HEK293 (cell line): Measurements from ENCODE around the gene MRPL9.

Experiments used
- CTCF ChIA-PET: fragments of 350-600 bp; formaldehyde crosslinking; extraction: SDS; loops from one replicate; lab custom pipeline; 2021; ENCODE audit warnings: antibody characterized with exemption; lab: Yijun Ruan, JAX
- POLR2A ChIA-PET: fragments of 300-600 bp; formaldehyde crosslinking; extraction: SDS; loops from one replicate; lab custom pipeline; 2020; ENCODE audit warnings: antibody characterized with exemption, inconsistent platforms; lab: Yijun Ruan, JAX
- H3K27ac ChIP-seq: fragments of 200-500 bp; sonication (Bioruptor generic); 2 replicates; pipeline ENCODE4 v1.5.1; 2014; ENCODE audit warnings: low read depth, low read length, control low read depth, inconsistent platforms; ENCODE audit errors: extremely low read depth
- H3K36me3 ChIP-seq, 2 experiments: fragments of 200-500 bp in 1 of 2; sonication (Bioruptor generic) in 1 of 2; 1 replicate in 1 of 2; 2 replicates in 1 of 2; pipeline ENCODE4 v1.5.1; 2014 to 2017; ENCODE audit warnings: inconsistent platforms in 2 of 2, low read length in 2 of 2; ENCODE audit not compliant: control insufficient read depth in 2 of 2, insufficient read depth in 1 of 2
- H3K4me1 ChIP-seq: fragments of 200-500 bp; sonication (Bioruptor generic); 2 replicates; pipeline ENCODE4 v1.5.1; 2014; ENCODE audit warnings: mild to moderate bottlenecking, low read length, inconsistent platforms; ENCODE audit not compliant: control insufficient read depth, insufficient read depth
- H3K4me3 ChIP-seq: 2 replicates; pipeline ENCODE4 v1.5.1; 2011; ENCODE audit warnings: low read depth, mild to moderate bottlenecking, control low read depth, low read length, moderate library complexity
- H3K9me3 ChIP-seq: fragments of 200-500 bp; sonication (Bioruptor generic); 2 replicates; pipeline ENCODE4 v1.5.1; 2014; ENCODE audit warnings: low read depth, low read length, inconsistent platforms; ENCODE audit not compliant: control insufficient read depth, insufficient read depth
- GFI1B ChIP-seq: fragments of 450-650 bp; formaldehyde crosslinking; IDR thresholded peaks from 2 replicates; pipeline ENCODE4 v1.5.1; 2016; ENCODE audit warnings: missing biosample characterization, missing genetic modification characterization
- PRDM2 ChIP-seq: fragments of 450-650 bp; formaldehyde crosslinking; IDR thresholded peaks from 2 replicates; pipeline ENCODE4 v1.5.1; 2016; ENCODE audit warnings: missing biosample characterization, missing genetic modification characterization, borderline replicate concordance
- YY1 ChIP-seq: fragments of 450-650 bp; formaldehyde crosslinking; IDR thresholded peaks from 2 replicates; pipeline ENCODE4 v1.5.1; 2018; ENCODE audit warnings: missing biosample characterization, missing genetic modification characterization
- ZBTB8A ChIP-seq: fragments of 450-650 bp; formaldehyde crosslinking; IDR thresholded peaks from 2 replicates; pipeline ENCODE4 v1.5.1; 2016; ENCODE audit warnings: missing biosample characterization, missing genetic modification characterization
- ZNF121 ChIP-seq: fragments of 450-650 bp; formaldehyde crosslinking; IDR thresholded peaks from 2 replicates; pipeline ENCODE4 v1.5.1; 2016; ENCODE audit warnings: missing biosample characterization, missing genetic modification characterization
- ZNF132 ChIP-seq: fragments of 450-650 bp; formaldehyde crosslinking; IDR thresholded peaks from 2 replicates; pipeline ENCODE4 v1.5.1; 2017; ENCODE audit warnings: missing biosample characterization, missing genetic modification characterization, borderline replicate concordance
- ZNF146 ChIP-seq: fragments of 450-650 bp; formaldehyde crosslinking; IDR thresholded peaks from 2 replicates; pipeline ENCODE4 v1.5.1; 2016; ENCODE audit warnings: missing biosample characterization, missing genetic modification characterization
- ZNF202 ChIP-seq: fragments of 450-650 bp; formaldehyde crosslinking; IDR thresholded peaks from 2 replicates; pipeline ENCODE4 v1.5.1; 2016; ENCODE audit warnings: missing biosample characterization, missing genetic modification characterization, borderline replicate concordance
- ZNF354C ChIP-seq: fragments of 450-650 bp; formaldehyde crosslinking; IDR thresholded peaks from 2 replicates; pipeline ENCODE4 v1.5.1; 2016; ENCODE audit warnings: missing biosample characterization, missing genetic modification characterization, low read depth, borderline replicate concordance
- ZNF404 ChIP-seq: fragments of 450-650 bp; formaldehyde crosslinking; IDR thresholded peaks from 2 replicates; pipeline ENCODE4 v1.5.1; 2017; ENCODE audit warnings: missing biosample characterization, missing genetic modification characterization
- ZNF548 ChIP-seq: fragments of 450-650 bp; formaldehyde crosslinking; IDR thresholded peaks from 2 replicates; pipeline ENCODE4 v1.5.1; 2016; ENCODE audit warnings: missing biosample characterization, missing genetic modification characterization
- ZNF596 ChIP-seq: fragments of 450-650 bp; IDR thresholded peaks from 2 replicates; pipeline ENCODE4 v1.5.0; 2018; ENCODE audit warnings: missing biosample characterization, mild to moderate bottlenecking, missing genetic modification characterization, moderate library complexity
- ZNF701 ChIP-seq: fragments of 450-650 bp; formaldehyde crosslinking; IDR thresholded peaks from 2 replicates; pipeline ENCODE4 v1.5.1; 2016; ENCODE audit warnings: missing biosample characterization, missing genetic modification characterization
- ZNF707 ChIP-seq: fragments of 450-650 bp; formaldehyde crosslinking; IDR thresholded peaks from 2 replicates; pipeline ENCODE4 v1.5.1; 2016; ENCODE audit warnings: missing biosample characterization, missing genetic modification characterization
- ZNF768 ChIP-seq: fragments of 450-650 bp; formaldehyde crosslinking; IDR thresholded peaks from 2 replicates; pipeline ENCODE4 v1.5.1; 2018; ENCODE audit warnings: missing biosample characterization, mild to moderate bottlenecking, missing genetic modification characterization
- ZNF791 ChIP-seq: fragments of 450-650 bp; formaldehyde crosslinking; IDR thresholded peaks from 2 replicates; pipeline ENCODE4 v1.5.1; 2016; ENCODE audit warnings: missing biosample characterization, missing genetic modification characterization
- ZNF843 ChIP-seq: fragments of 450-650 bp; formaldehyde crosslinking; IDR thresholded peaks from 2 replicates; pipeline ENCODE4 v1.5.1; 2016; ENCODE audit warnings: missing biosample characterization, missing genetic modification characterization
- TF ChIP-seq, protein P1 (sequence below): fragments of 450-650 bp; formaldehyde crosslinking; IDR thresholded peaks from 2 replicates; pipeline ENCODE4 v1.5.1; 2016; ENCODE audit warnings: missing biosample characterization, missing genetic modification characterization, low read depth

The MRPL9 gene

DNA sequence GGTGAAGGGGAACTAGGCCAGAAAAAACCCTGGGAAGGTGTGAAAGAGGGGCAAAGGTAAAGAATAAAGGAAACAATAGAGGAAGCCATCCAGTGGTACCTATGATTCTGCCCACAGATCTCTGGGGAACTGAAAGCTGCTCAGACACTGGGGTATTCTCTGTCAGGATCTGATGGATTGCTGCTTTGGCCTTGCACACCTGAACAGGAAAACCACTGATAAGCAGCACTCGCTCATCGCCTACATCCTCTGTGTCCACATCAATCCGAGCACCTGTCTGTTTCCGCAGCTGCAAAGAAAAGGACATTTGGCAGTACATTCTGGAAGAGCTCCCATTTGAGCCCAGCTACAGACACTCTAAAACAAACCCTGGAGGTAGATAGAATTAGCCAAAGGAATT, 16.6 kb upstream of the MRPL9 start:
- TF ChIP-seq ZNF707 (tag by site-specific recombination) = no peak
- TF ChIP-seq ZNF791 (tag by site-specific recombination) = no peak
- no peak for TF ChIP-seq ZNF701
- TF ChIP-seq ZNF596 (tag by site-specific recombination) = no peak
- no peak for TF ChIP-seq ZNF146 (tag by site-specific recombination)
- TF ChIP-seq ZBTB8A (tag by site-specific recombination) = no peak
- TF ChIP-seq ZNF354C (tag by site-specific recombination) = no peak
- TF ChIP-seq ZNF768 = no peak
- TF ChIP-seq ZNF843 (tag by site-specific recombination) = no peak
- no peak for TF ChIP-seq PRDM2 (tag by site-specific recombination)
- TF ChIP-seq GFI1B (tag by site-specific recombination) = no peak
- TF ChIP-seq, protein P1, sequence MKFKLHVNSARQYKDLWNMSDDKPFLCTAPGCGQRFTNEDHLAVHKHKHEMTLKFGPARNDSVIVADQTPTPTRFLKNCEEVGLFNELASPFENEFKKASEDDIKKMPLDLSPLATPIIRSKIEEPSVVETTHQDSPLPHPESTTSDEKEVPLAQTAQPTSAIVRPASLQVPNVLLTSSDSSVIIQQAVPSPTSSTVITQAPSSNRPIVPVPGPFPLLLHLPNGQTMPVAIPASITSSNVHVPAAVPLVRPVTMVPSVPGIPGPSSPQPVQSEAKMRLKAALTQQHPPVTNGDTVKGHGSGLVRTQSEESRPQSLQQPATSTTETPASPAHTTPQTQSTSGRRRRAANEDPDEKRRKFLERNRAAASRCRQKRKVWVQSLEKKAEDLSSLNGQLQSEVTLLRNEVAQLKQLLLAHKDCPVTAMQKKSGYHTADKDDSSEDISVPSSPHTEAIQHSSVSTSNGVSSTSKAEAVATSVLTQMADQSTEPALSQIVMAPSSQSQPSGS (tag by site-specific recombination) = no peak
- ChIA-PET POLR2A (interaction anchor here (1.9 kb wide), 1 partner anchor 16 kb away, joined by 7 read pairs; the partner anchor contains the start of gene MRPL9), CTCF (no interaction called here)
- Histone ChIP-seq H3K4me1 (no peaks in the 10 kb centered on the region), H3K4me3 (no peak overlapping the region), H3K36me3 (peaks cover 9 to 51% of the 10 kb centered on the region in 2 experiments), H3K9me3 (no peaks in the 10 kb centered on the region), H3K27ac (no peak overlapping the region)

DNA sequence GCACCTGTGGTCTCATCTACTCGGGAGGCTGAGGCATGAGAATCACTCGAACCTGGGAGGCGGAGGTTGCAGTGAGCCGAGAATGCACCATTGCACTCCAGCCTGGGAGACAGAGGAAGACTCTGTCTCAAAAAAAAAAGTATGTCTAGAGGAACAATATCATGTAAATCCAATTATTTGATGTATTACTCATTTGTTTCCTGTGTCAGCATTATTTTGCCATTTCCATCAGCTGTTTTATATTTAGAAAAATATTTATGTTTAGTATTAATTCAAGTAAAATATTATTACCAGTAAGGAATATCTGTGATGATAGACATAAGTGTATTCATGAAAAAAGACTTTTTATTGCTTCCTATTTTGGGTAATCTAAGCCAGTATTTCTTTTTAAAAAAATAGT, 14.0 kb upstream of the MRPL9 start:
- Histone ChIP-seq H3K27ac (no peak overlapping the region), H3K36me3 (peaks cover 6 to 66% of the 10 kb centered on the region in 2 experiments), H3K4me3 (no peak overlapping the region), H3K9me3 (no peaks in the 10 kb centered on the region), H3K4me1 (no peaks in the 10 kb centered on the region)
- POLR2A ChIA-PET = interaction anchor here (0.6 kb wide), 1 partner anchor 13 kb away, joined by 3 read pairs; the partner anchor contains the start of gene TDRKH
- CTCF ChIA-PET = interaction anchor here (0.6 to 0.9 kb wide), 2 partner anchors 12 to 373 kb away, joined by 3 read pairs; no protein-coding TSS in a partner anchor
- TF ChIP-seq ZNF404 (tag by site-specific recombination) (no peak), YY1 (tag by site-specific recombination) (no peak), ZNF548 (tag by site-specific recombination) (no peak), ZNF121 (tag by site-specific recombination) (no peak), ZNF202 (no peak), ZNF132 (tag by site-specific recombination) (no peak), ZNF701 (no peak)
